ENCODE results near the gene WDR5. TPM values are rescaled to one million over a fixed set of nuclear protein-coding genes. Genes with fewer than 3 reads are reported as not detected.

WDR5 gene
- total and polyA plus RNA-seq, 2 experiments from 2014 or later: 37.0 to 56.6 TPM

- Histone ChIP-seq H2AFZ (no peak overlapping the region), H3F3A (replicated peaks; ENCODE audit: low read depth) (no peaks in the 10 kb centered on the region), H4K20me1 (replicated peaks; ENCODE audit: insufficient read depth) (peaks cover 12% of the 10 kb centered on the region), H3K79me2 (replicated peaks; ENCODE audit: insufficient read depth) (peaks cover 3% of the 10 kb centered on the region; the same call in 1 of the 2 replicates), H3K27me3 (ENCODE audit: insufficient read depth) (no peaks in the 10 kb centered on the region), H3K36me3 (ENCODE audit: insufficient read depth) (peaks cover 19% of the 10 kb centered on the region), H3K9me2 (ENCODE audit: insufficient read depth) (no peaks in the 10 kb centered on the region), H3K27ac (ENCODE audit: low read depth) (no peak overlapping the region), H3K4me2 (no peak overlapping the region), H3K4me3 (no peak overlapping the region), H3K4me1 (ENCODE audit: insufficient read depth) (no peaks in the 10 kb centered on the region)
- H3K27ac Mint-ChIP-seq: 0 out of 2 replicates have a peak overlapping the region, but pooled peaks have one; percentile 39
- H3K4me3 Mint-ChIP-seq: no peak overlapping the region
- ATAC-seq (peak; percentile 36; the same call in 2 of the 3 replicates), DNase-seq (ENCODE audit: low spot score) (no peak)
- TF ChIP-seq JUNB (IDR thresholded peaks at IDR 0.05; ENCODE audit: unreplicated experiment): no peak
- no peak for TF ChIP-seq CTCF (conservative IDR thresholded peaks at IDR 0.05; ENCODE audit: low read depth in 2 of 2)
- no peak for TF ChIP-seq NANOG (IDR thresholded peaks at IDR 0.05; ENCODE audit: borderline replicate concordance)
- no peak for TF ChIP-seq POLR2AphosphoS5 (IDR thresholded peaks at IDR 0.05; ENCODE audit: low read depth)
- H3K4me1 Mint-ChIP-seq: no peaks in the 10 kb centered on the region; the same call in 2 of the 3 replicates
- peaks cover 9% of the 10 kb centered on the region for H3K27me3 Mint-ChIP-seq (ENCODE audit: insufficient read depth, low read depth, poor library complexity)
- peaks cover 82% of the 10 kb centered on the region for H3K36me3 Mint-ChIP-seq (ENCODE audit: low read depth)
- no peaks in the 10 kb centered on the region for H3K9me3 Mint-ChIP-seq
Observed at GRCh38 chr9:134152022-134152448, 16.2 kb downstream of the WDR5 start.

- peaks cover 9% of the 10 kb centered on the region for H3K27me3 Mint-ChIP-seq (ENCODE audit: insufficient read depth, low read depth, poor library complexity)
- Histone ChIP-seq H3K79me2 (replicated peaks; ENCODE audit: insufficient read depth) (peaks cover 3% of the 10 kb centered on the region; the same call in 1 of the 2 replicates), H3K4me3 (no peak overlapping the region), H4K20me1 (replicated peaks; ENCODE audit: insufficient read depth) (peaks cover 12% of the 10 kb centered on the region), H3K27me3 (ENCODE audit: insufficient read depth) (no peaks in the 10 kb centered on the region), H3K4me1 (ENCODE audit: insufficient read depth) (no peaks in the 10 kb centered on the region), H2AFZ (no peak overlapping the region), H3K27ac (ENCODE audit: low read depth) (no peak overlapping the region), H3K36me3 (ENCODE audit: insufficient read depth) (peaks cover 21% of the 10 kb centered on the region), H3K9me2 (ENCODE audit: insufficient read depth) (no peaks in the 10 kb centered on the region), H3F3A (replicated peaks; ENCODE audit: low read depth) (no peaks in the 10 kb centered on the region), H3K4me2 (no peak overlapping the region)
- DNase-seq (ENCODE audit: low spot score): no peak
- peaks cover 81% of the 10 kb centered on the region for H3K36me3 Mint-ChIP-seq (ENCODE audit: low read depth)
- H3K9me3 Mint-ChIP-seq: no peaks in the 10 kb centered on the region
- no peaks in the 10 kb centered on the region; the same call in 2 of the 3 replicates for H3K4me1 Mint-ChIP-seq
- H3K4me3 Mint-ChIP-seq: no peak overlapping the region
- no peak for TF ChIP-seq JUNB (IDR thresholded peaks at IDR 0.05; ENCODE audit: unreplicated experiment)
- TF ChIP-seq CREB1 (CRISPR knock-in tag; IDR thresholded peaks at IDR 0.05; ENCODE audit: low read depth): no peak
- TF ChIP-seq NANOG (IDR thresholded peaks at IDR 0.05; ENCODE audit: borderline replicate concordance): no peak
- TF ChIP-seq CTCF (conservative IDR thresholded peaks at IDR 0.05; ENCODE audit: low read depth in 2 of 2): no peak
- TF ChIP-seq REST (IDR thresholded peaks at IDR 0.05; ENCODE audit: unreplicated experiment): no peak
- no peak for TF ChIP-seq ZNF114 (CRISPR knock-in tag; IDR thresholded peaks at IDR 0.05)
- H3K27ac Mint-ChIP-seq: no peak overlapping the region
- ATAC-seq: no peak
Observed at GRCh38 chr9:134152488-134152887, 16.6 kb downstream of the WDR5 start.
